Endothelial cell (in vitro differentiated cells): ENCODE data around the gene KCNK5. TPM values are rescaled to one million over a fixed set of nuclear protein-coding genes. Genes with fewer than 3 reads are reported as not detected.

Experiments
- DNase-seq: peaks from one replicate; pipeline ENCODE4 v3.0.0; 2021; ENCODE audit warnings: low spot score
- H3K27ac Mint-ChIP-seq: one replicate; pipeline ENCODE4 v1.8.0; 2021; ENCODE audit warnings: mixed read lengths, inconsistent platforms; ENCODE audit not compliant: unreplicated experiment
- H3K27me3 Mint-ChIP-seq: one replicate; pipeline ENCODE4 v1.8.0; 2021; ENCODE audit warnings: mild to moderate bottlenecking, moderate library complexity, mixed read lengths, inconsistent platforms; ENCODE audit not compliant: unreplicated experiment
- H3K36me3 Mint-ChIP-seq: one replicate; pipeline ENCODE4 v1.8.0; 2021; ENCODE audit warnings: mild to moderate bottlenecking, low read depth, mixed read lengths, inconsistent platforms; ENCODE audit not compliant: unreplicated experiment
- H3K4me1 Mint-ChIP-seq: one replicate; pipeline ENCODE4 v1.8.0; 2021; ENCODE audit warnings: mild to moderate bottlenecking, mixed read lengths, inconsistent platforms; ENCODE audit not compliant: unreplicated experiment
- H3K4me3 Mint-ChIP-seq: one replicate; pipeline ENCODE4 v1.8.0; 2021; ENCODE audit warnings: mild to moderate bottlenecking, mixed read lengths, inconsistent platforms; ENCODE audit not compliant: unreplicated experiment
- H3K9me3 Mint-ChIP-seq: one replicate; pipeline ENCODE4 v1.8.0; 2021; ENCODE audit warnings: mixed read lengths, inconsistent platforms; ENCODE audit not compliant: unreplicated experiment
- CTCF ChIP-seq: fragments of 200-600 bp; sonication (generic); IDR thresholded peaks from one replicate; pipeline ENCODE4 v1.5.0; 2021; ENCODE audit warnings: antibody characterized with exemption; ENCODE audit not compliant: unreplicated experiment
- total RNA-seq: library from RNA; stranded (reverse); fragmentation: NEBNext Ultra II Directional; extraction: Animal tissue kit (Norgen Biotek cat#: 25700); gene quantifications from one replicate; pipeline ENCODE4 v1.2.1, GENCODE V29; 2021; ENCODE audit not compliant: unreplicated experiment

KCNK5 gene
- total RNA-seq, 1 donor from 2014 or later: 9.8 TPM

DNA sequence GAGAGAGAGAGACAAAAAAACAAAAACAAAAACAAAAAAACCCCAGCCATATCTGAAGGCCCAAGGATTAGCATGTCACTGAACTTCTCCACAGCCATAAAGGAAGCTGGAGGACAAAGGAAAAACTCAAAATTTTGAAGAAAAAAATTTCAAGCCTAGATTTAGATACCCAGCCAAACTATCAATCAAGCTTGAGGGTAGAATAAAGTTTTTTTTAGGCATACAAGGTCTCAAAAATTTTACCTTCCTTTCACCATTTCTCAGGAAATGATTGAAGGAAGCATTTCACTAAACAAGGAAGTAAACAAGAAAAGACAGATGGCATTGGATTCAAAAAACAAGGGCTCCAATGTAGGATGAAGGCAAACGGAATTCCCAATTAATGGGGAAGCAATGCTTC, 52.1 kb downstream of the KCNK5 start:
- Mint-ChIP-seq H3K9me3 (no peaks in the 10 kb centered on the region), H3K27ac (no peak overlapping the region), H3K4me3 (no peak overlapping the region), H3K4me1 (peaks cover 4% of the 10 kb centered on the region), H3K36me3 (peaks cover 4% of the 10 kb centered on the region), H3K27me3 (peaks cover 3% of the 10 kb centered on the region)
- no peak for TF ChIP-seq CTCF
- no peak for DNase-seq

GRCh38 chr6:39173270-39173669, 56.0 kb downstream of the KCNK5 start:
- H3K27ac Mint-ChIP-seq: no peak overlapping the region
- DNase-seq: no peak
- H3K4me1 Mint-ChIP-seq: no peaks in the 10 kb centered on the region
- H3K36me3 Mint-ChIP-seq: peaks cover 4% of the 10 kb centered on the region
- H3K9me3 Mint-ChIP-seq: no peaks in the 10 kb centered on the region
- no peak for TF ChIP-seq CTCF
- peaks cover 2% of the 10 kb centered on the region for H3K27me3 Mint-ChIP-seq
- H3K4me3 Mint-ChIP-seq: no peak overlapping the region

DNA sequence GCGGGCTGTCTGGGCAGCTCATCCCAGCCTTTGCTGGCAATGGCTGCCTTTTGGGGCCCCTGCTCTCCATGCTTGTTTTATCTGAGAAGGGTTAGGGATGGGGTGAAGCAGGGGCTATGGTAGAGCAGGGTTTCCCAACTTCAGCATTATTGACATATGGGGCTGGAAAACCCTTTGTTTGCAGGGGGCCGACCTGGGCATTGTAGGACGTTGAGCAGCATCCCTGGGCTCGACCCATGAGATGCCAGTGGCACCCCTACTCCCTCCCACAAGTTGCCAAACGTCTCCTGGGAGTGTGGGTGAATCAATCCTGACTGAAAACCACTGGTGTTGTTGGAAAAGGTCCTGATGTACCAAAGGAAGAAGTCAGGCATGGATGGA, 56.9 kb downstream of the KCNK5 start:
- Mint-ChIP-seq H3K4me1 (no peaks in the 10 kb centered on the region), H3K27ac (no peak overlapping the region), H3K9me3 (no peaks in the 10 kb centered on the region), H3K4me3 (no peak overlapping the region), H3K27me3 (peaks cover 5% of the 10 kb centered on the region), H3K36me3 (peaks cover 4% of the 10 kb centered on the region)
- TF ChIP-seq CTCF: no peak
- DNase-seq: no peak

GRCh38 chr6:39171489-39172376, 57.5 kb downstream of the KCNK5 start:
- no peak overlapping the region for H3K27ac Mint-ChIP-seq
- no peak overlapping the region for H3K4me3 Mint-ChIP-seq
- peaks cover 7% of the 10 kb centered on the region for H3K27me3 Mint-ChIP-seq
- H3K36me3 Mint-ChIP-seq: peaks cover 2% of the 10 kb centered on the region
- peaks cover 2% of the 10 kb centered on the region for H3K4me1 Mint-ChIP-seq
- H3K9me3 Mint-ChIP-seq: no peaks in the 10 kb centered on the region
- no peak for TF ChIP-seq CTCF
- no peak for DNase-seq

DNA sequence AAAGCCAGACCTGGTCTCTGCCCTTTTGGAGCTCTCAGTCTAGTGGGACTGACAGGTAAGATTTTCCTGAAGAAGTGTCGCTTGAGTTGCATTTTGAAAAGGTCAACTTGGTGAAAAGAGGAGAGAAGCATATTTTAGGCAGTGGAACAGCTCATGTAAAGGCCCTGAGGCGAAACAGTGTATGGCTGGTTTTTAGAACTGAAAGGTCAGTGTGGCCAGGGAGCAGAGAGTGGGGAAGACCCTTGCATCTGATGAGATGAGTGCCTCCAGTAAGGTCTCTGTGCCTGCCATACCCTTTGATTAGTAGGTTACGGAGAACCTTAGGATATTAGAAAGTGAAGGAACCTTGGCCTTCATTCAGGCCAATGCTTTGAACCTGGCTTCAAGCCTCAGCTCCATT, 58.4 kb downstream of the KCNK5 start:
- TF ChIP-seq CTCF: no peak
- Mint-ChIP-seq H3K4me1 (peaks cover 5% of the 10 kb centered on the region), H3K27ac (no peak overlapping the region), H3K27me3 (peaks cover 7% of the 10 kb centered on the region), H3K36me3 (no peaks in the 10 kb centered on the region), H3K4me3 (no peak overlapping the region), H3K9me3 (no peaks in the 10 kb centered on the region)
- no peak for DNase-seq
